ENCODE measurements around the gene GPS2. TPM values are rescaled to one million over a fixed set of nuclear protein-coding genes. Genes with fewer than 3 reads are reported as not detected.

Gene GPS2
- total RNA-seq, 1 experiment from 2014 or later: 62.6 TPM

GRCh38 chr17:7328009-7328408 is 12.8 kb upstream of the GPS2 start:
- H3K9me3 Mint-ChIP-seq: no peaks in the 10 kb centered on the region
- Histone ChIP-seq H4K8ac (replicated peaks; ENCODE audit: insufficient read length, low read depth, low read length) (no peak overlapping the region), H4K91ac (ENCODE audit: insufficient read length, low read depth, low read length) (no peak overlapping the region), H3K9ac (ENCODE audit: extremely low read depth, insufficient read length, low read length) (peak overlapping the region; percentile 7), H3K9me3 (ENCODE audit: control insufficient read depth, low read depth, low read length) (no peaks in the 10 kb centered on the region), H3K14ac (ENCODE audit: insufficient read depth, low read length) (no peak overlapping the region), H4K5ac (ENCODE audit: insufficient read length, low read depth, low read length) (no peak overlapping the region), H2BK12ac (ENCODE audit: insufficient read length, low read depth, low read length) (no peak overlapping the region), H3T11ph (ENCODE audit: low read length) (no peak overlapping the region), H3K27me3 (ENCODE audit: insufficient read depth, low read length) (no peaks in the 10 kb centered on the region), H2AFZ (ENCODE audit: low read length) (no peak overlapping the region), H3K23me2 (ENCODE audit: insufficient read length, low read depth, low read length, poor library complexity, severe bottlenecking) (peaks cover 14% of the 10 kb centered on the region), H2BK15ac (ENCODE audit: low read depth, low read length) (no peak overlapping the region), H3K79me2 (ENCODE audit: insufficient read depth, low read length) (peaks cover 2% of the 10 kb centered on the region; the same call in 1 of the 2 replicates), H2BK20ac (ENCODE audit: low read depth, low read length, poor library complexity, severe bottlenecking) (no peak overlapping the region), H3K79me1 (ENCODE audit: insufficient read depth, low read depth, low read length, poor library complexity, severe bottlenecking) (no peaks in the 10 kb centered on the region), H3K27ac (ENCODE audit: insufficient read length, low read depth, low read length) (no peak overlapping the region), H3K4me2 (ENCODE audit: insufficient read depth, insufficient read length, low read length) (peak overlapping the region; percentile 93), H3K56ac (ENCODE audit: insufficient read length, low read depth, low read length) (no peak overlapping the region), H3K4ac (ENCODE audit: low read depth, low read length) (no peak overlapping the region), H3K4me1 (ENCODE audit: insufficient read depth, low read length) (no peaks in the 10 kb centered on the region), H3K18ac (ENCODE audit: insufficient read length, low read depth, low read length) (no peak overlapping the region), H2BK120ac (ENCODE audit: low read depth, low read length, poor library complexity, severe bottlenecking) (no peak overlapping the region), H2AK5ac (ENCODE audit: insufficient read length, low read length) (no peak overlapping the region), H3K23ac (ENCODE audit: insufficient read length, low read depth, low read length) (no peak overlapping the region), H2BK5ac (ENCODE audit: insufficient read length, low read length) (no peak overlapping the region), H4K20me1 (ENCODE audit: control insufficient read depth, insufficient read depth, insufficient read length) (no peaks in the 10 kb centered on the region)
- H3K27ac Mint-ChIP-seq: peak overlapping the region in 1 of 3 experiments; percentile 2; a peak in 1 of 7 replicates
- TF ChIP-seq CTCF (conservative IDR thresholded peaks at IDR 0.05): no peak
- peaks cover 22 to 23% of the 10 kb centered on the region in 2 experiments for H3K4me1 Mint-ChIP-seq
- H3K4me3 Mint-ChIP-seq: peak overlapping the region; percentile 88 to 97
- DNase-seq: no peak
- H3K27me3 Mint-ChIP-seq (ENCODE audit: low read depth): no peaks in the 10 kb centered on the region
- no CpG with 5 or more reads among the region's 1 CpG for WGBS (ENCODE audit: extremely low coverage, insufficient read length, low lambda C conversion rate)
- H3K36me3 Mint-ChIP-seq (ENCODE audit: insufficient read depth in 1 of 3, low read depth in 3 of 3): peaks cover 13 to 35% (median 35%) of the 10 kb centered on the region in 3 experiments; a peak in 6 of 7 replicates

Data from H9 (cell line).